BLaER1 (cell line): ENCODE results near the gene PLAAT3.
A peak's percentile ranks its signal among the peaks of the same experiment; 100 is the strongest.
"Not testable (repeated sequence)": the region's sequence is repeated elsewhere in the genome, so short reads cannot be mapped to it uniquely, and the experiment has no call there.

Experiments used
- H3K27ac ChIP-seq: shearing (Covaris generic); formaldehyde crosslinking; 2 replicates; pipeline ENCODE4 v1.8.1; 2022
- H3K27me3 ChIP-seq: shearing (Covaris generic); formaldehyde crosslinking; 2 replicates; pipeline ENCODE4 v1.8.1; 2022
- H3K36me3 ChIP-seq: shearing (Covaris generic); formaldehyde crosslinking; 2 replicates; pipeline ENCODE4 v1.8.1; 2022
- H3K4me1 ChIP-seq: shearing (Covaris generic); formaldehyde crosslinking; 2 replicates; pipeline ENCODE4 v1.8.1; 2022
- H3K4me2 ChIP-seq: shearing (Covaris generic); formaldehyde crosslinking; 2 replicates; pipeline ENCODE4 v1.8.1; 2022
- H3K4me3 ChIP-seq: shearing (Covaris generic); formaldehyde crosslinking; 2 replicates; pipeline ENCODE4 v1.8.1; 2022
- H3K9ac ChIP-seq: shearing (Covaris generic); formaldehyde crosslinking; 2 replicates; pipeline ENCODE4 v1.8.1; 2022
- H3K9me3 ChIP-seq: shearing (Covaris generic); formaldehyde crosslinking; 2 replicates; pipeline ENCODE4 v1.8.1; 2022
- H4K20me1 ChIP-seq: shearing (Covaris generic); formaldehyde crosslinking; 2 replicates; pipeline ENCODE4 v1.8.1; 2022
- Cebpa-rat ChIP-seq: shearing (Covaris generic); IDR thresholded peaks from 2 replicates; pipeline ENCODE4 v1.8.1; 2022

Gene PLAAT3

GRCh38 chr11:63590024-63590788 lies 24.0 kb downstream of the PLAAT3 start:
- Histone ChIP-seq H3K36me3 (no peaks in the 10 kb centered on the region), H3K4me1 (no peaks in the 10 kb centered on the region), H3K27me3 (no peaks in the 10 kb centered on the region), H3K4me2 (no peak overlapping the region), H3K4me3 (no peak overlapping the region), H3K9ac (no peak overlapping the region), H4K20me1 (no peaks in the 10 kb centered on the region), H3K9me3 (no peaks in the 10 kb centered on the region), H3K27ac (no peak overlapping the region)
- TF ChIP-seq Cebpa-rat: no peak

- no peak overlapping the region for H3K4me3 ChIP-seq
- H3K27ac ChIP-seq: no peak overlapping the region
- no peaks in the 10 kb centered on the region for H3K27me3 ChIP-seq
- no peaks in the 10 kb centered on the region for H3K4me1 ChIP-seq
- H3K36me3 ChIP-seq: no peaks in the 10 kb centered on the region
- no peaks in the 10 kb centered on the region for H4K20me1 ChIP-seq
- H3K4me2 ChIP-seq: no peak overlapping the region
- H3K9ac ChIP-seq: no peak overlapping the region
- H3K9me3 ChIP-seq: no peaks in the 10 kb centered on the region
- no peak for TF ChIP-seq Cebpa-rat
Measured at GRCh38 chr11:63589000-63589399, 25.2 kb downstream of the PLAAT3 start.

- H3K9me3 ChIP-seq: peaks cover 11% of the 10 kb centered on the region
- H3K4me3 ChIP-seq: no peak overlapping the region
- TF ChIP-seq Cebpa-rat: no peak
- no peak overlapping the region for H3K9ac ChIP-seq
- no peak overlapping the region for H3K4me2 ChIP-seq
- no peaks in the 10 kb centered on the region for H3K36me3 ChIP-seq
- no peaks in the 10 kb centered on the region for H3K4me1 ChIP-seq
- H4K20me1 ChIP-seq: no peaks in the 10 kb centered on the region
- no peak overlapping the region for H3K27ac ChIP-seq
- no peaks in the 10 kb centered on the region for H3K27me3 ChIP-seq
Measured at GRCh38 chr11:63586451-63587166, 27.6 kb downstream of the PLAAT3 start.

DNA sequence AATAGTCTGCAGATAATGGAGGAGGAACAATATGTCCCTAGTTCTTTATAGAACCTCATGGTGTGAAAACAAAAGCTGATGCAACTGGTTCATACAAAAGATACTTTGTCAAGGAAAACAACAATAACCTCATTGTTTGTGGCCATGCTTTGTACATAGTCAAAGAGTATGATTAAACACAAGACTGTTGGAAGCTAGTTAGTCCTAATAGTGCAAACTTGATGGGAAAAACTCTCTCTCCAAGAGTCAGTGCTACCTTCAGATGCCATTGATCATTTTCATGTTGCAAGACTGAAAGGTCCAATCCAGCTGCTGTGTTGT lies 30.9 kb downstream of the PLAAT3 start:
- Histone ChIP-seq H3K4me1 (no peaks in the 10 kb centered on the region), H3K9me3 (peaks cover 31% of the 10 kb centered on the region), H3K9ac (no peak overlapping the region), H3K36me3 (no peaks in the 10 kb centered on the region), H3K27me3 (no peaks in the 10 kb centered on the region), H4K20me1 (no peaks in the 10 kb centered on the region), H3K4me3 (no peak overlapping the region), H3K4me2 (no peak overlapping the region), H3K27ac (no peak overlapping the region)
- TF ChIP-seq Cebpa-rat: no peak

DNA sequence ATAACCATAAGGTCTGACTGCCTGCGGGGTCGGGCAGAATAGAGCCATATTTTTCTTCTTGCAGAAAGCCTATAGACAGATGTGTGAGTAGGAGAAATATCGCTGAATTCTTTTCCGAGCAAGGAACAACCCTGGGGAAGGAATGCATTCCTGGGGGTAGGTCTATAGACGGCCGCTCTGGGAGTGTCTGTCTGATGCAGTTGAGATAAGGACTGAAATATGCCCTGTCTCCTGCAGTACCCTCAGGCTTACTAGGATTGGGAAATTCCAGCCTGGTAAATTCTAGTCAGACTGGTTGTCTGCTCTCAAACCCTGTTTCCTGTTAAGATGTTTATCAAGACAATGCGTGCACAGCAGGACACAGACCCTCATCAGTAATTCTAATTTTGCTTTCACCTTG lies 33.0 kb downstream of the PLAAT3 start:
- H3K27ac ChIP-seq, H3K4me1 ChIP-seq, H3K4me3 ChIP-seq: not testable (repeated sequence)

DNA sequence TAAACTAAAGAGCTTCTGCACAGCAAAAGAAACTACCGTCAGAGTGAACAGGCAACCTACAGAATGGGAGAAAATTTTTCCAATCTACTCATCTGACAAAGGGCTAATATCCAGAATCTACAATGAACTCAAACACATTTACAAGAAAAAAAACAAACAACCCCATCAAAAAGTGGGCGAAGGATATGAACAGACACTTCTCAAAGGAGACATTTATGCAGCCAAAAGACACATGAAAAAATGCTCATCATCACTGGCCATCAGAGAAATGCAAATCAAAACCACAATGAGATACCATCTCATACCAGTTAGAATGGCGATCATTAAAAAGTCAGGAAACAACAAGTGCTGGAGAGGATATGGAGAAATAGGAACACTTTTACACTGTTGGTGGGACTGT lies 35.4 kb downstream of the PLAAT3 start:
- H3K27me3 ChIP-seq, H3K4me2 ChIP-seq, H3K9ac ChIP-seq, H4K20me1 ChIP-seq, H3K36me3 ChIP-seq, H3K4me3 ChIP-seq, H3K27ac ChIP-seq: not testable (repeated sequence)
- H3K4me1 ChIP-seq: peaks cover 13% of the 10 kb centered on the region
- peaks cover 31% of the 10 kb centered on the region for H3K9me3 ChIP-seq

More for the DNA sequence above, 33.0 kb downstream of the PLAAT3 start:
- H3K9me3 ChIP-seq: peaks cover 31% of the 10 kb centered on the region
- not testable (repeated sequence) for H3K4me2 ChIP-seq, H3K27me3 ChIP-seq, H3K36me3 ChIP-seq, H3K9ac ChIP-seq, H4K20me1 ChIP-seq

- peak overlapping the region; percentile 69 for H3K27ac ChIP-seq
- peaks cover 5% of the 10 kb centered on the region for H3K9me3 ChIP-seq
- no peak for TF ChIP-seq Cebpa-rat
- no peaks in the 10 kb centered on the region for H3K36me3 ChIP-seq
- H3K4me3 ChIP-seq: peak overlapping the region; percentile 49
- H4K20me1 ChIP-seq: no peaks in the 10 kb centered on the region
- H3K9ac ChIP-seq: 0 out of 2 replicates have a peak overlapping the region, but pooled peaks have one; percentile 9
- H3K4me1 ChIP-seq: peaks cover 20% of the 10 kb centered on the region
- no peaks in the 10 kb centered on the region for H3K27me3 ChIP-seq
- H3K4me2 ChIP-seq: peak overlapping the region; percentile 79
Measured at GRCh38 chr11:63574856-63575602, 39.2 kb downstream of the PLAAT3 start.

GRCh38 chr11:63573881-63574855 lies 40.1 kb downstream of the PLAAT3 start:
- H3K4me3 ChIP-seq: peak overlapping the region; percentile 49
- H3K36me3 ChIP-seq: no peaks in the 10 kb centered on the region
- H3K4me2 ChIP-seq: peak overlapping the region; percentile 79
- peaks cover 20% of the 10 kb centered on the region for H3K4me1 ChIP-seq
- no peaks in the 10 kb centered on the region for H3K9me3 ChIP-seq
- no peaks in the 10 kb centered on the region for H3K27me3 ChIP-seq
- H3K9ac ChIP-seq: 0 out of 2 replicates have a peak overlapping the region, but pooled peaks have one; percentile 9
- peak overlapping the region; percentile 69 for H3K27ac ChIP-seq
- no peak for TF ChIP-seq Cebpa-rat
- no peaks in the 10 kb centered on the region for H4K20me1 ChIP-seq

GRCh38 chr11:63572026-63572688 lies 42.1 kb downstream of the PLAAT3 start:
- no peak overlapping the region for H3K27ac ChIP-seq
- no peaks in the 10 kb centered on the region for H3K36me3 ChIP-seq
- no peak overlapping the region for H3K4me3 ChIP-seq
- H4K20me1 ChIP-seq: no peaks in the 10 kb centered on the region
- H3K4me2 ChIP-seq: no peak overlapping the region
- H3K27me3 ChIP-seq: no peaks in the 10 kb centered on the region
- TF ChIP-seq Cebpa-rat: no peak
- no peaks in the 10 kb centered on the region for H3K9me3 ChIP-seq
- no peak overlapping the region for H3K9ac ChIP-seq
- H3K4me1 ChIP-seq: peaks cover 30% of the 10 kb centered on the region
